ENCODE measurements around the gene CPNE4. TPM values are rescaled to one million over a fixed set of nuclear protein-coding genes. Genes with fewer than 3 reads are reported as not detected.
A peak's percentile ranks its signal among the peaks of the same experiment; 100 is the strongest.

Gene CPNE4
- total RNA-seq, 1 donor from 2014 or later = 0.41 TPM

- H3K9me3 Mint-ChIP-seq (ENCODE audit: unreplicated experiment) = no peaks in the 10 kb centered on the region
- H3K4me3 Mint-ChIP-seq (ENCODE audit: unreplicated experiment) = no peak overlapping the region
- H3K4me1 Mint-ChIP-seq (ENCODE audit: unreplicated experiment) = peaks cover 7% of the 10 kb centered on the region
- H3K27ac Mint-ChIP-seq (ENCODE audit: unreplicated experiment) = no peak overlapping the region
- no peaks in the 10 kb centered on the region for H3K27me3 Mint-ChIP-seq (ENCODE audit: unreplicated experiment)
- H3K36me3 Mint-ChIP-seq (ENCODE audit: low read depth, unreplicated experiment) = no peaks in the 10 kb centered on the region
- DNase-seq (ENCODE audit: low spot score) = peak; percentile 58
- TF ChIP-seq, protein P1, sequence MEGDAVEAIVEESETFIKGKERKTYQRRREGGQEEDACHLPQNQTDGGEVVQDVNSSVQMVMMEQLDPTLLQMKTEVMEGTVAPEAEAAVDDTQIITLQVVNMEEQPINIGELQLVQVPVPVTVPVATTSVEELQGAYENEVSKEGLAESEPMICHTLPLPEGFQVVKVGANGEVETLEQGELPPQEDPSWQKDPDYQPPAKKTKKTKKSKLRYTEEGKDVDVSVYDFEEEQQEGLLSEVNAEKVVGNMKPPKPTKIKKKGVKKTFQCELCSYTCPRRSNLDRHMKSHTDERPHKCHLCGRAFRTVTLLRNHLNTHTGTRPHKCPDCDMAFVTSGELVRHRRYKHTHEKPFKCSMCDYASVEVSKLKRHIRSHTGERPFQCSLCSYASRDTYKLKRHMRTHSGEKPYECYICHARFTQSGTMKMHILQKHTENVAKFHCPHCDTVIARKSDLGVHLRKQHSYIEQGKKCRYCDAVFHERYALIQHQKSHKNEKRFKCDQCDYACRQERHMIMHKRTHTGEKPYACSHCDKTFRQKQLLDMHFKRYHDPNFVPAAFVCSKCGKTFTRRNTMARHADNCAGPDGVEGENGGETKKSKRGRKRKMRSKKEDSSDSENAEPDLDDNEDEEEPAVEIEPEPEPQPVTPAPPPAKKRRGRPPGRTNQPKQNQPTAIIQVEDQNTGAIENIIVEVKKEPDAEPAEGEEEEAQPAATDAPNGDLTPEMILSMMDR (IDR thresholded peaks at IDR 0.05; ENCODE audit: unreplicated experiment) = peak; percentile 94
These were observed 239.9 kb downstream of the CPNE4 start for GRCh38 chr3:131794766-131795388.

- Mint-ChIP-seq H3K36me3 (ENCODE audit: low read depth, unreplicated experiment) (no peaks in the 10 kb centered on the region), H3K27ac (ENCODE audit: unreplicated experiment) (no peak overlapping the region), H3K9me3 (ENCODE audit: unreplicated experiment) (no peaks in the 10 kb centered on the region), H3K4me3 (ENCODE audit: unreplicated experiment) (no peak overlapping the region), H3K27me3 (ENCODE audit: unreplicated experiment) (no peaks in the 10 kb centered on the region), H3K4me1 (ENCODE audit: unreplicated experiment) (peaks cover 7% of the 10 kb centered on the region)
- TF ChIP-seq, protein P1 (IDR thresholded peaks at IDR 0.05; ENCODE audit: unreplicated experiment) = no peak
- no peak for DNase-seq (ENCODE audit: low spot score)
These were observed 240.9 kb downstream of the CPNE4 start for GRCh38 chr3:131793870-131794269.

DNA sequence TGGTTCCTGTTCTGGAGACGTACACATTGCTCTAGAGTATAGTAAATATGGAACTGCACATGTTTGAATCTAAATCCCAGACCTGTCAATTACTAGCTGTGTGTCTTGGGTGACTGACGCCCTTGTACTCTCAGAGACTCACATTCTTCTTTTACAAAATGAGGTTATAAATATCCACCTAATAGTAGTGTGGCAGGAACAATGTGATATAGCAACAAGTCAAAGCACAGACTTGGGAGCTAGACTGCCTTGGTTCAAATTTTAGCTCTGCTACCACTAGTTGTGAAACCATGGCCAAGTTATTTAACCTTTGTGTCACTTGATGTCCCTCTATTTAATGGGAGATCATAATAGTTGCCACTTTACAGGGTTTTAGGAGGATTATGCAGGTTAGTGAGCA lies 245.6 kb downstream of the CPNE4 start:
- no peaks in the 10 kb centered on the region for H3K4me1 Mint-ChIP-seq (ENCODE audit: unreplicated experiment)

DNA sequence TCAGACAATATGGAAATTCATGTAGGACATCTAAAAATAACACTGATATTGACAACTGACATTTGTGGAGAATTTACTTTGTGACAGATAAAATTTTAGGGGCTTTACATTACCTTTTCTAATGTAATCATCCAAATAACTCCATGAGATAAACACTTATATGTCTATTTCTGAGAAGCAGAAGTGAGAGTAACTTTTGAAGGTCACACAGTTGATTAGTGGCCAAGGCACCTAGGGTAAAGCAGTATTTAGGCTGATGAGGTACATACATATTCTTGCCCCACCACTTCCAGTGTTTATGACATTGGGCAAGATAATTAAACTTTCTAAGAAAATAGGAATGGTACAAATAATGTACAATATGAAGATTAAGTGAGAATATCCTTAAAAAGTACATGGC lies 248.4 kb downstream of the CPNE4 start:
- no peaks in the 10 kb centered on the region for H3K9me3 Mint-ChIP-seq (ENCODE audit: unreplicated experiment)

More for the DNA sequence above, 245.6 kb downstream of the CPNE4 start:
- no peak overlapping the region for H3K27ac Mint-ChIP-seq (ENCODE audit: unreplicated experiment)
- TF ChIP-seq, protein P1 (IDR thresholded peaks at IDR 0.05; ENCODE audit: unreplicated experiment) = no peak
- peaks cover 2% of the 10 kb centered on the region for H3K27me3 Mint-ChIP-seq (ENCODE audit: unreplicated experiment)
- H3K9me3 Mint-ChIP-seq (ENCODE audit: unreplicated experiment) = no peaks in the 10 kb centered on the region
- no peak overlapping the region for H3K4me3 Mint-ChIP-seq (ENCODE audit: unreplicated experiment)
- DNase-seq (ENCODE audit: low spot score) = no peak
- H3K36me3 Mint-ChIP-seq (ENCODE audit: low read depth, unreplicated experiment) = no peaks in the 10 kb centered on the region

DNA sequence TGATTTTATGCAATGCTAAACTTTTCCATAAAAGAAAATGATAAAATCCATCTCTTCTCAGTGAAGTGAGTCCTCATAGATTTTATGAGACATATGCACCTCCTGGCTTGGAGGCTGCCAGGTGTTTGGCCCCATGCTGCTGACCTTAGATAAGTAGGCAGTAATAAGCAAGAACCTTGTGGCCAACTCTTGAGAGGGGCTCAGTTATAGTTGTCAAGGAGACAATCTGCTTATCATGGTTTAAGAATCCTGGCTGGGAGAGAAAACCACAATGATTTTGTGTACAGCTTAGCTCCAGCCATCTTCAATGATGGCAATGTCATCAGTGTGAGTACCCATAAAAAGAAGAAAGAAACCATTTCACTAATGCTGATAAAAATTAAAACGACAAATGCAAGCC lies 252.1 kb downstream of the CPNE4 start:
- no peak overlapping the region for H3K27ac Mint-ChIP-seq (ENCODE audit: unreplicated experiment)

More for the DNA sequence above, 248.4 kb downstream of the CPNE4 start:
- no peaks in the 10 kb centered on the region for H3K36me3 Mint-ChIP-seq (ENCODE audit: low read depth, unreplicated experiment)
- H3K4me1 Mint-ChIP-seq (ENCODE audit: unreplicated experiment) = no peaks in the 10 kb centered on the region
- H3K27ac Mint-ChIP-seq (ENCODE audit: unreplicated experiment) = no peak overlapping the region
- H3K27me3 Mint-ChIP-seq (ENCODE audit: unreplicated experiment) = peaks cover 2% of the 10 kb centered on the region
- no peak for DNase-seq (ENCODE audit: low spot score)
- TF ChIP-seq, protein P1 (IDR thresholded peaks at IDR 0.05; ENCODE audit: unreplicated experiment) = no peak
- no peak overlapping the region for H3K4me3 Mint-ChIP-seq (ENCODE audit: unreplicated experiment)

More for the DNA sequence above, 252.1 kb downstream of the CPNE4 start:
- Mint-ChIP-seq H3K9me3 (ENCODE audit: unreplicated experiment) (no peaks in the 10 kb centered on the region), H3K4me3 (ENCODE audit: unreplicated experiment) (no peak overlapping the region), H3K27me3 (ENCODE audit: unreplicated experiment) (peaks cover 2% of the 10 kb centered on the region), H3K4me1 (ENCODE audit: unreplicated experiment) (no peaks in the 10 kb centered on the region), H3K36me3 (ENCODE audit: low read depth, unreplicated experiment) (no peaks in the 10 kb centered on the region)
- no peak for DNase-seq (ENCODE audit: low spot score)
- TF ChIP-seq, protein P1 (IDR thresholded peaks at IDR 0.05; ENCODE audit: unreplicated experiment) = no peak

All from endothelial cell (in vitro differentiated cells).